Gastrocnemius medialis (tissue), 4 donors: ENCODE results near the gene PRKG1. TPM values are rescaled to one million over a fixed set of nuclear protein-coding genes. Genes with fewer than 3 reads are reported as not detected.

Source experiments
- ATAC-seq, 2 donors: fragments of 150-250 bp; one replicate each; pipeline ENCODE4 v1.9.1; 2016
- DNase-seq, 2 donors: peaks; one replicate each; pipeline ENCODE4 v3.0.0-alpha.2; 2019
- H3K27ac ChIP-seq, 4 donors: fragments of 200-600 bp; sonication (generic); 1 replicate in 1 of 4; 2 replicates in 3 of 4; pipeline ENCODE4 v1.5.1; 2016 to 2018; ENCODE audit warnings: mild to moderate bottlenecking in 2 of 4, moderate library complexity in 1 of 4
- H3K27me3 ChIP-seq, 3 donors: fragments of 200-600 bp; sonication (generic) in 2 of 3; 1 replicate in 1 of 3; 2 replicates in 2 of 3; pipeline versions ENCODE4 v1.5.1 to v1.6.0; 2016 to 2019; ENCODE audit warnings: mild to moderate bottlenecking in 1 of 3, moderate library complexity in 1 of 3
- H3K36me3 ChIP-seq, 2 donors: fragments of 200-600 bp; sonication (generic) in 1 of 2; one replicate each; pipeline ENCODE4 v1.5.1; 2017 to 2018
- H3K4me1 ChIP-seq, 2 donors: fragments of 200-600 bp; sonication (generic) in 1 of 2; one replicate each; pipeline ENCODE4 v1.5.1; 2016 to 2017; ENCODE audit warnings: mild to moderate bottlenecking in 2 of 2
- H3K4me3 ChIP-seq, 4 donors: fragments of 200-600 bp; sonication (generic) in 3 of 4; 1 replicate in 1 of 4; 2 replicates in 3 of 4; pipeline ENCODE4 v1.5.1; 2016 to 2019; ENCODE audit warnings: mild to moderate bottlenecking in 2 of 4
- H3K9me3 ChIP-seq, 3 donors: fragments of 200-600 bp; sonication (generic) in 2 of 3; 1 replicate in 1 of 3; 2 replicates in 2 of 3; pipeline ENCODE4 v1.5.1; 2016 to 2019
- POLR2A ChIP-seq, 2 donors: fragments of 450-650 bp; IDR thresholded peaks; one replicate each; pipeline ENCODE4 v1.6.1; 2017; ENCODE audit warnings: antibody characterized with exemption in 2 of 2, mild to moderate bottlenecking in 2 of 2, moderate library complexity in 2 of 2
- in situ Hi-C, 4 donors: fragments of 200-750 bp; cut with MboI; loops; one replicate each; pipeline versions ENCODE4 v1.15.0 to v1.8.0; 2017; ENCODE audit warnings: low sequenced_read_pairs in 4 of 4
- intact Hi-C: fragments of 100-400 bp; cut with DNase I; formaldehyde crosslinking; loops from one replicate; pipeline ENCODE4 v1.15.1; 2023; ENCODE audit warnings: low total_unique reads
- total RNA-seq, 4 donors: library from RNA; depleted of rRNA; stranded (reverse); fragments of >200 nt; gene quantifications; one replicate each; pipeline versions ENCODE4 v1.1.0 to v1.2.3, GENCODE V29; 2016
- TF ChIP-seq, protein P1 (sequence below), 5 experiments: fragments of 450-650 bp in 3 of 5; fragments of 200-600 bp in 2 of 5; sonication (generic) in 2 of 5; IDR thresholded peaks in 4 of 5; conservative IDR thresholded peaks in 1 of 5; 1 replicate in 4 of 5; 2 replicates in 1 of 5; pipeline ENCODE4 v1.5.1; 2016 to 2019; ENCODE audit warnings: antibody characterized with exemption in 5 of 5, mild to moderate bottlenecking in 3 of 5, moderate library complexity in 3 of 5

Gene PRKG1
- total RNA-seq, 4 donors from 2014 or later: 10.4 to 39.4 (median 25.1) TPM

DNA sequence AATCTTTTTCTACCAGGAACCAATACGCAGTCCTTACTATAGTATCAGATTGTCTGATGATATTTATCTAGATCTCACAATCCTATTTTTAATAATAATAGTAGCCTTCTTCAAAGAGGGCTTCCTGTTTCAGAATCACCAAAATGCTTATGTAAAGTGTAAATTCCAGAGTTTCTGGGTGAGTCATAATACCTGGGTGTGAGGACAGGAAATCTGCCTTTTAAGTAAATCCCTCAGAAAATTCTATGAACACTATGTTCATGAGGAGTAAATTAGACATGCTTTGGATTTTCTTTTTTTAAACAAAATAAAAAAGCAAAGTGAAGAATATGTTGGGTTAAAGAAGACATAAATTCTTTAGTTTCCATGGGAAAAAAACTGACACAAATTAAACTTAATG lies 1260.3 kb downstream of the PRKG1 start:
- intact Hi-C loops (no loop called here), in situ Hi-C loops (no loop called here)
- Histone ChIP-seq H3K27me3 (no peaks in the 10 kb centered on the region), H3K36me3 (no peaks in the 10 kb centered on the region), H3K4me3 (no peak overlapping the region), H3K9me3 (no peaks in the 10 kb centered on the region), H3K4me1 (no peaks in the 10 kb centered on the region), H3K27ac (no peak overlapping the region)
- no peak for DNase-seq
- TF ChIP-seq, protein P1, sequence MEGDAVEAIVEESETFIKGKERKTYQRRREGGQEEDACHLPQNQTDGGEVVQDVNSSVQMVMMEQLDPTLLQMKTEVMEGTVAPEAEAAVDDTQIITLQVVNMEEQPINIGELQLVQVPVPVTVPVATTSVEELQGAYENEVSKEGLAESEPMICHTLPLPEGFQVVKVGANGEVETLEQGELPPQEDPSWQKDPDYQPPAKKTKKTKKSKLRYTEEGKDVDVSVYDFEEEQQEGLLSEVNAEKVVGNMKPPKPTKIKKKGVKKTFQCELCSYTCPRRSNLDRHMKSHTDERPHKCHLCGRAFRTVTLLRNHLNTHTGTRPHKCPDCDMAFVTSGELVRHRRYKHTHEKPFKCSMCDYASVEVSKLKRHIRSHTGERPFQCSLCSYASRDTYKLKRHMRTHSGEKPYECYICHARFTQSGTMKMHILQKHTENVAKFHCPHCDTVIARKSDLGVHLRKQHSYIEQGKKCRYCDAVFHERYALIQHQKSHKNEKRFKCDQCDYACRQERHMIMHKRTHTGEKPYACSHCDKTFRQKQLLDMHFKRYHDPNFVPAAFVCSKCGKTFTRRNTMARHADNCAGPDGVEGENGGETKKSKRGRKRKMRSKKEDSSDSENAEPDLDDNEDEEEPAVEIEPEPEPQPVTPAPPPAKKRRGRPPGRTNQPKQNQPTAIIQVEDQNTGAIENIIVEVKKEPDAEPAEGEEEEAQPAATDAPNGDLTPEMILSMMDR (IDR thresholded peaks at IDR 0.05 in 4 of 5, conservative IDR thresholded peaks at IDR 0.05 in 1 of 5): no peak
- TF ChIP-seq POLR2A (IDR thresholded peaks at IDR 0.05): no peak
- no peak for ATAC-seq

DNA sequence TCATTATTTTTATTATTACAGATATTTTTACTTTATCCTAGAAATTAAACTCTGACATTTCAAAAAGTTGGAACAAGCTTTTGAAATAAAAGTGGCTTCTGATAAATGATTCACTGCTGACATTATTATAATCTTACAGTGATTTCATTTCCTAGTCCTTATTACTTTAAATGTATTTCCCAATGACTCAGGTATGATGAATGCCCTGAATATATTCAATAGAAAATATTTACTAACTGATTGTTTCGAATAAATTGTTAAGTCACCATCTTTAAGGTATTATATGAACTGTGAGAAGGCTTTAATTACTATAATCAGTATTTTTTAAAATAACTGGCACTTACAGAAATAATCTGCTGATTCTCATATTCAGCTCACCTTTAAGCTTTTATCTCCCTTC lies 1261.4 kb downstream of the PRKG1 start:
- H3K27ac ChIP-seq: no peak overlapping the region
- H3K27me3 ChIP-seq: no peaks in the 10 kb centered on the region
- H3K4me3 ChIP-seq: no peak overlapping the region
- DNase-seq (no peak), ATAC-seq (no peak)
- intact Hi-C loops: no loop called here
- H3K4me1 ChIP-seq: no peaks in the 10 kb centered on the region
- no peak for TF ChIP-seq POLR2A (IDR thresholded peaks at IDR 0.05)
- TF ChIP-seq, protein P1 (IDR thresholded peaks at IDR 0.05 in 4 of 5, conservative IDR thresholded peaks at IDR 0.05 in 1 of 5): no peak
- no peaks in the 10 kb centered on the region for H3K9me3 ChIP-seq
- no peaks in the 10 kb centered on the region for H3K36me3 ChIP-seq
- in situ Hi-C loops: no loop called here

DNA sequence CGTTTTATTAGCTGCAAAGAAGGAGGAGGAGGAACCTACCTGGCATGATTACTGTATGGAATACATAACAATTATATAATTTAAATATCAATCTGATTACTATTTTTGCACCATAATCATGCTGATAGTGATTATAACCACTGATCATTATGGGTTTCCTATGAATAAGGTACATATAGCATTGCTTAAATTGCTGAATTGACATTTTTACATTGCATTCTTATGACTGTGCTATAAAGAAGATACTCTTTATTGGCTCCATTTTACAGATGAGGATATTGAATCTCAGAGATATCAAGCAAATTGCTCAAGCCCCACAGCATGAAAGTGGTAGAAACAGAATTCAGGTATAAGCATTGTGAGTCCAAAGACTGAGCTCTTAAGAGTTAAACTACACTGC lies 1262.9 kb downstream of the PRKG1 start:
- Histone ChIP-seq H3K27ac (no peak overlapping the region), H3K4me1 (no peaks in the 10 kb centered on the region), H3K4me3 (no peak overlapping the region), H3K9me3 (no peaks in the 10 kb centered on the region), H3K36me3 (no peaks in the 10 kb centered on the region), H3K27me3 (no peaks in the 10 kb centered on the region)
- in situ Hi-C loops: no loop called here
- intact Hi-C loops: no loop called here
- no peak for ATAC-seq
- TF ChIP-seq POLR2A (IDR thresholded peaks at IDR 0.05): no peak
- TF ChIP-seq, protein P1 (IDR thresholded peaks at IDR 0.05 in 4 of 5, conservative IDR thresholded peaks at IDR 0.05 in 1 of 5): no peak
- no peak for DNase-seq

GRCh38 chr10:52343439-52343838 lies 1269.2 kb downstream of the PRKG1 start:
- Histone ChIP-seq H3K27me3 (no peaks in the 10 kb centered on the region), H3K9me3 (no peaks in the 10 kb centered on the region), H3K27ac (no peak overlapping the region), H3K36me3 (no peaks in the 10 kb centered on the region), H3K4me1 (no peaks in the 10 kb centered on the region), H3K4me3 (no peak overlapping the region)
- in situ Hi-C loops: no loop called here
- no peak for DNase-seq
- ATAC-seq: no peak
- TF ChIP-seq, protein P1 (IDR thresholded peaks at IDR 0.05 in 4 of 5, conservative IDR thresholded peaks at IDR 0.05 in 1 of 5): no peak
- TF ChIP-seq POLR2A (IDR thresholded peaks at IDR 0.05): no peak
- intact Hi-C loops: no loop called here
